IMR-90 (cell line): Measurements from ENCODE around the gene RRP8. TPM values are rescaled to one million over a fixed set of nuclear protein-coding genes. Genes with fewer than 3 reads are reported as not detected.

Experiments used
- ATAC-seq: fragments of 200-7000 bp; cut with Tn5 transposase; 2 replicates; pipeline ENCODE4 v1.9.1; 2020; ENCODE audit warnings: low read depth, mild to moderate bottlenecking, moderate library complexity
- BruUV-seq: library from RNA; stranded (reverse); fragments of 400-500 nt; replicated peaks from 2 replicates; lab custom pipeline; 2021; lab: Mats Ljungman, UMichigan
- CTCF ChIA-PET: fragments of 300-600 bp; formaldehyde crosslinking; extraction: SDS; loops from one replicate; lab custom pipeline; 2021; ENCODE audit warnings: antibody characterized with exemption; lab: Yijun Ruan, JAX
- POLR2A ChIA-PET: fragments of 300-600 bp; sonication (Branson Sonifier 250); formaldehyde crosslinking; loops from one replicate; lab custom pipeline; 2022; ENCODE audit warnings: antibody characterized with exemption; ENCODE audit not compliant: unreplicated experiment; lab: Charles Lee
- DNase-seq: peaks from one replicate; pipeline ENCODE4 v3.0.0; 2013
- H2AFZ ChIP-seq: replicated peaks from 2 replicates; pipeline ENCODE3; 2013; ENCODE audit warnings: low read length, mild to moderate bottlenecking; ENCODE audit not compliant: poor library complexity
- H2AK5ac ChIP-seq: 2 replicates; pipeline ENCODE4 v1.6.1; 2013; ENCODE audit warnings: low read depth, low read length, inconsistent platforms
- H2AK9ac ChIP-seq: replicated peaks from 2 replicates; pipeline ENCODE3; 2013; ENCODE audit warnings: mild to moderate bottlenecking, low read depth, low read length, moderate library complexity; ENCODE audit not compliant: poor library complexity
- H2BK120ac ChIP-seq: 2 replicates; pipeline ENCODE4 v1.6.1; 2013; ENCODE audit warnings: low read depth, low read length, inconsistent platforms
- H2BK15ac ChIP-seq: 3 replicates; pipeline ENCODE4 v1.6.1; 2013; ENCODE audit warnings: low read depth, low read length, inconsistent platforms
- H2BK20ac ChIP-seq: 2 replicates; pipeline ENCODE4 v1.6.1; 2013; ENCODE audit warnings: low read depth, mild to moderate bottlenecking, inconsistent platforms, low read length, moderate library complexity
- H2BK5ac ChIP-seq: 2 replicates; pipeline ENCODE4 v1.6.1; 2013; ENCODE audit warnings: mild to moderate bottlenecking, low read depth, low read length, inconsistent platforms; ENCODE audit not compliant: poor library complexity, severe bottlenecking
- H3K14ac ChIP-seq: replicated peaks from 2 replicates; pipeline ENCODE4 v1.6.1; 2013; ENCODE audit warnings: low read depth, low read length, inconsistent platforms
- H3K18ac ChIP-seq: 2 replicates; pipeline ENCODE4 v1.6.1; 2013; ENCODE audit warnings: low read depth, low read length, control low read depth
- H3K23ac ChIP-seq: 2 replicates; pipeline ENCODE4 v1.6.1; 2013; ENCODE audit warnings: low read depth, low read length, inconsistent platforms
- H3K27ac ChIP-seq: 2 replicates; pipeline ENCODE4 v1.5.1; 2013; ENCODE audit warnings: mild to moderate bottlenecking, control low read depth, low read length; ENCODE audit not compliant: insufficient read depth
- H3K27me3 ChIP-seq: 2 replicates; pipeline ENCODE4 v1.6.1; 2013; ENCODE audit warnings: low read length; ENCODE audit not compliant: control insufficient read depth, insufficient read depth
- H3K36me3 ChIP-seq: 2 replicates; pipeline ENCODE4 v1.6.1; 2013; ENCODE audit warnings: low read length, mixed read lengths; ENCODE audit not compliant: control insufficient read depth, insufficient read depth
- H3K4ac ChIP-seq: 2 replicates; pipeline ENCODE4 v1.6.1; 2013; ENCODE audit warnings: low read depth, low read length, inconsistent platforms
- H3K4me1 ChIP-seq: 2 replicates; pipeline ENCODE4 v1.6.1; 2013; ENCODE audit warnings: low read length, mixed read lengths; ENCODE audit not compliant: control insufficient read depth, insufficient read depth
- H3K4me2 ChIP-seq: 2 replicates; pipeline ENCODE4 v1.6.1; 2013; ENCODE audit warnings: low read depth, mild to moderate bottlenecking, control low read depth, low read length, moderate library complexity
- H3K4me3 ChIP-seq: 2 replicates; pipeline ENCODE4 v1.5.1; 2013; ENCODE audit warnings: low read depth, mild to moderate bottlenecking, control low read depth, low read length, moderate library complexity; ENCODE audit not compliant: insufficient read depth
- H3K56ac ChIP-seq: 2 replicates; pipeline ENCODE4 v1.6.1; 2013; ENCODE audit warnings: low read length, inconsistent platforms; ENCODE audit not compliant: insufficient read depth; ENCODE audit errors: extremely low read depth
- H3K79me1 ChIP-seq, 2 experiments: 2 replicates each; pipeline ENCODE4 v1.6.1; 2013; ENCODE audit warnings: low read length in 2 of 2, inconsistent platforms in 1 of 2, low read depth in 1 of 2
- H3K9ac ChIP-seq: 2 replicates; pipeline ENCODE4 v1.6.1; 2013; ENCODE audit warnings: low read depth, low read length, control low read depth
- H3K9me1 ChIP-seq: 2 replicates; pipeline ENCODE4 v1.6.1; 2013; ENCODE audit warnings: low read length, inconsistent platforms; ENCODE audit not compliant: insufficient read depth
- H3K9me3 ChIP-seq: 2 replicates; pipeline ENCODE4 v1.6.1; 2013; ENCODE audit warnings: low read length; ENCODE audit not compliant: control insufficient read depth, insufficient read depth
- H4K20me1 ChIP-seq: 2 replicates; pipeline ENCODE4 v1.6.1; 2013; ENCODE audit warnings: low read length, inconsistent platforms; ENCODE audit not compliant: insufficient read depth
- H4K5ac ChIP-seq: 2 replicates; pipeline ENCODE4 v1.6.1; 2013; ENCODE audit warnings: mild to moderate bottlenecking, low read depth, low read length, control low read depth
- H4K8ac ChIP-seq, 2 experiments: 2 replicates each; pipeline ENCODE4 v1.6.1; 2013; ENCODE audit warnings: low read depth in 2 of 2, low read length in 2 of 2, control low read depth in 1 of 2, inconsistent platforms in 1 of 2
- H4K91ac ChIP-seq: 2 replicates; pipeline ENCODE4 v1.6.1; 2013; ENCODE audit warnings: low read depth, low read length, inconsistent platforms; ENCODE audit not compliant: insufficient read depth
- BHLHE40 ChIP-seq: fragments of 150-350 bp; IDR thresholded peaks from 2 replicates; pipeline ENCODE4 v1.6.1; 2016; ENCODE audit warnings: mild to moderate bottlenecking, low read depth, low read length
- CHD1 ChIP-seq: IDR thresholded peaks from 2 replicates; pipeline ENCODE4 v1.6.1; 2012; ENCODE audit warnings: low read depth, low read length, improper control_type of control experiment
- FOS ChIP-seq: fragments of 150-350 bp; IDR thresholded peaks from 2 replicates; pipeline ENCODE4 v1.6.1; 2016; ENCODE audit warnings: low read depth, low read length
- MAFK ChIP-seq: IDR thresholded peaks from 2 replicates; pipeline ENCODE4 v1.6.1; 2012; ENCODE audit warnings: low read depth, low read length, improper control_type of control experiment
- MAZ ChIP-seq: IDR thresholded peaks from 2 replicates; pipeline ENCODE4 v1.6.1; 2012; ENCODE audit warnings: low read depth, mild to moderate bottlenecking, low read length, improper control_type of control experiment, moderate library complexity, borderline replicate concordance
- NFE2L2 ChIP-seq: fragments of 150-350 bp; IDR thresholded peaks from 2 replicates; pipeline ENCODE4 v1.6.1; 2016; ENCODE audit warnings: low read depth, mild to moderate bottlenecking, low read length
- POLR2A ChIP-seq: IDR thresholded peaks from 2 replicates; pipeline ENCODE4 v1.6.1; 2012; ENCODE audit warnings: mild to moderate bottlenecking, low read depth, low read length
- RAD21 ChIP-seq: IDR thresholded peaks from 2 replicates; pipeline ENCODE4 v1.6.1; 2012; ENCODE audit warnings: low read length, improper control_type of control experiment
- RCOR1 ChIP-seq: IDR thresholded peaks from 2 replicates; pipeline ENCODE4 v1.6.1; 2012; ENCODE audit warnings: mild to moderate bottlenecking, low read length, improper control_type of control experiment; ENCODE audit not compliant: insufficient replicate concordance
- RFX5 ChIP-seq: IDR thresholded peaks from 2 replicates; pipeline ENCODE4 v1.8.0; 2012; ENCODE audit warnings: low read depth, mild to moderate bottlenecking, low read length, moderate library complexity
- SMC3 ChIP-seq: fragments of 150-350 bp; IDR thresholded peaks from 2 replicates; pipeline ENCODE4 v1.6.1; 2016; ENCODE audit warnings: low read depth, mild to moderate bottlenecking, antibody characterized with exemption, low read length, moderate library complexity
- WGBS, 2 experiments: methylation state at CpG; one replicate each; pipeline versions ENCODE4 v1.1.5 to v1.1.7; 2013; ENCODE audit warnings: missing lambda C conversion rate in 2 of 2; ENCODE audit not compliant: insufficient read length in 1 of 2; ENCODE audit errors: extremely low coverage in 2 of 2; 5-methylcytosine and 5-hydroxymethylcytosine counted together
- dilution Hi-C: fragments of 300-500 bp; cut with HindIII; formaldehyde crosslinking; loops from one replicate; pipeline ENCODE4 v1.14.3; 2018; ENCODE audit warnings: low sequenced_read_pairs; ENCODE audit not compliant: unreplicated experiment
- in situ Hi-C: fragments of 300-500 bp; cut with MboI; formaldehyde crosslinking; loops from 3 replicates; pipeline ENCODE4 v1.14.3; 2019; ENCODE audit warnings: low sequenced_read_pairs, inconsistent platforms, mixed read lengths
- intact Hi-C: fragments of 100-400 bp; cut with micrococcal nuclease; formaldehyde crosslinking; loops from 2 replicates; pipeline ENCODE4 v1.10.0; 2022
- polyA plus RNA-seq, 3 experiments: library from polyadenylated mRNA; depleted of rRNA; stranded (reverse); fragments of >200 nt; gene quantifications; 2 replicates each; pipeline ENCODE4 v1.2.3, GENCODE V29; 2012; ENCODE audit warnings: low replicate concordance in 1 of 3
- total RNA-seq: library from RNA; depleted of rRNA; stranded (reverse); fragments of >200 nt; gene quantifications from 2 replicates; pipeline ENCODE4 v1.2.3, GENCODE V29; 2012
- TF ChIP-seq, protein P1 (sequence below): fragments of 150-350 bp; IDR thresholded peaks from 2 replicates; pipeline ENCODE4 v1.6.1; 2017; ENCODE audit warnings: mild to moderate bottlenecking, antibody characterized with exemption, low read length, low read depth
- TF ChIP-seq, protein P2 (sequence below): fragments of 150-350 bp; IDR thresholded peaks from 2 replicates; pipeline ENCODE4 v1.6.1; 2016; ENCODE audit warnings: low read depth, mild to moderate bottlenecking, low read length, moderate library complexity, borderline replicate concordance
- TF ChIP-seq, protein P3 (sequence below): conservative IDR thresholded peaks from 2 replicates; pipeline ENCODE4 v1.5.1; 2012; ENCODE audit warnings: mild to moderate bottlenecking, low read depth, low read length, improper control_type of control experiment

The RRP8 gene
- total and polyA plus RNA-seq, 2 of the 4 experiments (the other 2 are of a cell fraction): 10.8 to 11.5 TPM

DNA sequence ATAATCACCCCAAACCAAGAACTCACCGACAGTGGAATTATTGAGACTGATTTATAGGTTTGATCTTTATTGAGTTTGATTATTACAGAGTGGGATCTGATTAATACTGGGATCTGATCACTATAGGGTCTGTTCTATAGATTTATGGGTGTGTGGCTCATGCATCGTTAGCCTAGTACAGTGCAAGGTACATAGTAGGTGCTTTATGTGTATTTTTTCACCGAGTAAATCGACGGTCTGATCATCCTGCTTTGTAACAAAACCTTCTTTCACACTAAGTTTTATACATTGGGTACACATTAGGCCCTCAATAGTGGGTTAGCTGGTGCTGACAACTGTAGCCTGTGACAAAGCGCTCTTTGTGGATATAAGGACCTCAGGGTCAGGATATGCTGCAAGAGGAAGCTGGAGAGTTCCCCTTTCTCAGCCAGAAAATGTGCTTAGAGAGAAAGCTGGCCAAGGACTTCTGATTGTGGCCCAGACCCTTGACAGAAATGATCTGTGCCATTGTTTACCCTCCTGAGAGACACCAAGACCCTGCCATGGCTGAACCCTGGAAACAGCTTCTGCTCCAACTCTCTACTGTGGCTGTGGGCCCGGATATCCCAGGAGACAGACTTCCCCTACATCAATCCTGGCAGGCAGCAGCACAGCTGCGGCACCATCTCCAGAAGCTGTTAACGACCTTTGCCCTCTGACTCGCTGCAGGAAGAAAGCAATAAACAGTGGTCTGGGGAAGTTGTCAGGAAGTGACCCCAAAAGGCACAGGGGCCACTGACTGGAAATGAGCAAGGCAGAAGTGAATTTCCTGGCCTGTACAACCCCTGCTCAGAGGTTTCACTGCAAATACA, 31.9 kb upstream of the RRP8 start:
- WGBS, 2 experiments: no CpG with 5 or more reads among the region's 10 CpGs
- no peaks in the 10 kb centered on the region for H3K27me3 ChIP-seq
- H4K5ac ChIP-seq: no peak overlapping the region
- DNase-seq: peak; percentile 87
- peaks cover 4% of the 10 kb centered on the region; the same call in 1 of the 2 replicates for H4K20me1 ChIP-seq
- no peak overlapping the region for H3K18ac ChIP-seq
- intact Hi-C loops (no loop called here), dilution Hi-C loops (no loop called here), in situ Hi-C loops (no loop called here)
- H3K36me3 ChIP-seq: peaks cover 43% of the 10 kb centered on the region
- H2BK5ac ChIP-seq: no peak overlapping the region
- H2BK120ac ChIP-seq: no peak overlapping the region
- no peak overlapping the region for H2AFZ ChIP-seq
- no peak overlapping the region for H3K4ac ChIP-seq
- no TSS peak for BruUV-seq
- ATAC-seq: peak; percentile 61
- no peaks in the 10 kb centered on the region for H3K79me1 ChIP-seq
- no peaks in the 10 kb centered on the region for H3K9me3 ChIP-seq
- H3K9me1 ChIP-seq: no peaks in the 10 kb centered on the region; the same call in 1 of the 2 replicates
- H2AK5ac ChIP-seq: no peak overlapping the region
- no peak overlapping the region for H4K8ac ChIP-seq
- H3K27ac ChIP-seq: no peak overlapping the region
- POLR2A ChIA-PET: interaction anchor here (1.0 to 1.2 kb wide), 2 partner anchors 16 to 28 kb away, joined by 4 read pairs; partner anchors contain the start of gene TPP1
- H3K56ac ChIP-seq: no peak overlapping the region
- no peak overlapping the region for H3K4me2 ChIP-seq
- no peak overlapping the region for H2BK15ac ChIP-seq
- no peak overlapping the region for H2BK20ac ChIP-seq
- H3K14ac ChIP-seq: no peak overlapping the region
- H3K23ac ChIP-seq: no peak overlapping the region
- H3K4me3 ChIP-seq: no peak overlapping the region
- peaks cover 10% of the 10 kb centered on the region for H3K4me1 ChIP-seq
- no peak overlapping the region for H4K91ac ChIP-seq
- CTCF ChIA-PET: interaction anchor here (1.2 to 1.5 kb wide), 4 partner anchors 15 to 104 kb away, joined by 3 to 7 read pairs (median 3); partner anchors contain the start of genes MRPL17 and TPP1
- H3K9ac ChIP-seq: no peak overlapping the region
- peak overlapping the region; percentile 8 for H2AK9ac ChIP-seq
- TF ChIP-seq RAD21 (no peak), CHD1 (no peak), POLR2A (no peak), RFX5 (no peak), NFE2L2 (no peak), MAFK (no peak), FOS (no peak), SMC3 (no peak), MAZ (no peak), BHLHE40 (no peak), RCOR1 (no peak)
- TF ChIP-seq, protein P1, sequence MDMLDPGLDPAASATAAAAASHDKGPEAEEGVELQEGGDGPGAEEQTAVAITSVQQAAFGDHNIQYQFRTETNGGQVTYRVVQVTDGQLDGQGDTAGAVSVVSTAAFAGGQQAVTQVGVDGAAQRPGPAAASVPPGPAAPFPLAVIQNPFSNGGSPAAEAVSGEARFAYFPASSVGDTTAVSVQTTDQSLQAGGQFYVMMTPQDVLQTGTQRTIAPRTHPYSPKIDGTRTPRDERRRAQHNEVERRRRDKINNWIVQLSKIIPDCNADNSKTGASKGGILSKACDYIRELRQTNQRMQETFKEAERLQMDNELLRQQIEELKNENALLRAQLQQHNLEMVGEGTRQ: no peak
- TF ChIP-seq, protein P2, sequence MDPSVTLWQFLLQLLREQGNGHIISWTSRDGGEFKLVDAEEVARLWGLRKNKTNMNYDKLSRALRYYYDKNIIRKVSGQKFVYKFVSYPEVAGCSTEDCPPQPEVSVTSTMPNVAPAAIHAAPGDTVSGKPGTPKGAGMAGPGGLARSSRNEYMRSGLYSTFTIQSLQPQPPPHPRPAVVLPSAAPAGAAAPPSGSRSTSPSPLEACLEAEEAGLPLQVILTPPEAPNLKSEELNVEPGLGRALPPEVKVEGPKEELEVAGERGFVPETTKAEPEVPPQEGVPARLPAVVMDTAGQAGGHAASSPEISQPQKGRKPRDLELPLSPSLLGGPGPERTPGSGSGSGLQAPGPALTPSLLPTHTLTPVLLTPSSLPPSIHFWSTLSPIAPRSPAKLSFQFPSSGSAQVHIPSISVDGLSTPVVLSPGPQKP: no peak
- TF ChIP-seq, protein P3, sequence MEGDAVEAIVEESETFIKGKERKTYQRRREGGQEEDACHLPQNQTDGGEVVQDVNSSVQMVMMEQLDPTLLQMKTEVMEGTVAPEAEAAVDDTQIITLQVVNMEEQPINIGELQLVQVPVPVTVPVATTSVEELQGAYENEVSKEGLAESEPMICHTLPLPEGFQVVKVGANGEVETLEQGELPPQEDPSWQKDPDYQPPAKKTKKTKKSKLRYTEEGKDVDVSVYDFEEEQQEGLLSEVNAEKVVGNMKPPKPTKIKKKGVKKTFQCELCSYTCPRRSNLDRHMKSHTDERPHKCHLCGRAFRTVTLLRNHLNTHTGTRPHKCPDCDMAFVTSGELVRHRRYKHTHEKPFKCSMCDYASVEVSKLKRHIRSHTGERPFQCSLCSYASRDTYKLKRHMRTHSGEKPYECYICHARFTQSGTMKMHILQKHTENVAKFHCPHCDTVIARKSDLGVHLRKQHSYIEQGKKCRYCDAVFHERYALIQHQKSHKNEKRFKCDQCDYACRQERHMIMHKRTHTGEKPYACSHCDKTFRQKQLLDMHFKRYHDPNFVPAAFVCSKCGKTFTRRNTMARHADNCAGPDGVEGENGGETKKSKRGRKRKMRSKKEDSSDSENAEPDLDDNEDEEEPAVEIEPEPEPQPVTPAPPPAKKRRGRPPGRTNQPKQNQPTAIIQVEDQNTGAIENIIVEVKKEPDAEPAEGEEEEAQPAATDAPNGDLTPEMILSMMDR: no peak
